GM12878 (cell line): Measurements from ENCODE around the gene ZNF546. TPM values are rescaled to one million over a fixed set of nuclear protein-coding genes. Genes with fewer than 3 reads are reported as not detected.
A peak's percentile ranks its signal among the peaks of the same experiment; 100 is the strongest.

Source experiments
- ATF2 ChIP-seq: IDR thresholded peaks from 2 replicates; pipeline ENCODE4 v1.6.1; 2012; ENCODE audit warnings: low read length, inconsistent platforms
- GATAD2B ChIP-seq: fragments of 450-650 bp; conservative IDR thresholded peaks from 2 replicates; pipeline ENCODE4 v1.6.1; 2017; ENCODE audit warnings: low read depth, mild to moderate bottlenecking, moderate library complexity
- HCFC1 ChIP-seq: fragments of 150-350 bp; IDR thresholded peaks from 2 replicates; pipeline ENCODE4 v1.6.1; 2014; ENCODE audit warnings: low read length
- HDAC2 ChIP-seq: fragments of 200-600 bp; sonication (generic); IDR thresholded peaks from 2 replicates; pipeline ENCODE4 v1.6.1; 2017
- MEF2A ChIP-seq: IDR thresholded peaks from 2 replicates; pipeline ENCODE4 v1.6.1; 2011; ENCODE audit warnings: low read depth, mild to moderate bottlenecking, low read length, moderate library complexity; ENCODE audit not compliant: insufficient read depth
- MYC ChIP-seq: IDR thresholded peaks from 2 replicates; pipeline ENCODE4 v1.6.1; 2011; ENCODE audit warnings: mild to moderate bottlenecking, low read length, moderate library complexity, inconsistent platforms; ENCODE audit not compliant: insufficient read depth, insufficient replicate concordance, insufficient read length, severe bottlenecking
- NR2C2 ChIP-seq: IDR thresholded peaks from 2 replicates; pipeline ENCODE4 v1.6.1; 2011; ENCODE audit warnings: borderline replicate concordance, low read depth; ENCODE audit not compliant: control insufficient read depth, insufficient read length
- NRF1 ChIP-seq: conservative IDR thresholded peaks from 2 replicates; pipeline ENCODE4 v1.6.1; 2011; ENCODE audit warnings: mild to moderate bottlenecking, low read depth, low read length, improper control_type of control experiment
- POU2F2 ChIP-seq: IDR thresholded peaks from 3 replicates; pipeline ENCODE4 v1.6.1; 2011; ENCODE audit warnings: low read depth, mild to moderate bottlenecking, low read length, borderline replicate concordance
- RELA ChIP-seq: fragments of 450-650 bp; IDR thresholded peaks from 2 replicates; pipeline ENCODE4 v1.8.0; 2014; ENCODE audit warnings: borderline replicate concordance; ENCODE audit not compliant: partially characterized antibody
- RELB ChIP-seq: fragments of 450-650 bp; IDR thresholded peaks from 2 replicates; pipeline ENCODE4 v1.6.1; 2017; ENCODE audit warnings: low read depth, mild to moderate bottlenecking, moderate library complexity
- SIX5 ChIP-seq: IDR thresholded peaks from 2 replicates; pipeline ENCODE4 v1.6.1; 2011; ENCODE audit warnings: mild to moderate bottlenecking, low read depth, low read length, moderate library complexity; ENCODE audit not compliant: severe bottlenecking
- SMAD1 ChIP-seq: fragments of 450-650 bp; IDR thresholded peaks from 2 replicates; pipeline ENCODE4 v1.6.1; 2018; ENCODE audit warnings: mild to moderate bottlenecking, low read depth; ENCODE audit not compliant: partially characterized antibody
- SREBF2 ChIP-seq: IDR thresholded peaks from 2 replicates; pipeline ENCODE4 v1.6.1; 2012; ENCODE audit warnings: mild to moderate bottlenecking, low read length
- TAF1 ChIP-seq: IDR thresholded peaks from 2 replicates; pipeline ENCODE4 v1.6.1; 2011; ENCODE audit warnings: mild to moderate bottlenecking, low read depth, low read length, borderline replicate concordance
- USF2 ChIP-seq: IDR thresholded peaks from 2 replicates; pipeline ENCODE4 v1.6.1; 2011; ENCODE audit warnings: low read depth, low read length, improper control_type of control experiment, borderline replicate concordance
- ZNF217 ChIP-seq: fragments of 450-650 bp; IDR thresholded peaks from 2 replicates; pipeline ENCODE4 v1.6.1; 2017; ENCODE audit warnings: antibody characterized with exemption, mild to moderate bottlenecking
- polyA plus RNA-seq, 11 experiments: library from polyadenylated mRNA; depleted of rRNA in 4 of 11; unstranded in 6 of 11; stranded (reverse) in 5 of 11; fragments of >200 nt; fragmentation: Nextera tagmentation in 4 of 11; fragmentation: Illumina TruSeq in 1 of 11; extraction: Ambion mirVana in 4 of 11; extraction: Trizol in 1 of 11; gene quantifications; 1 replicate in 1 of 11; 2 replicates in 10 of 11; pipeline versions ENCODE4 v1.2.1 to v1.2.3, GENCODE V29; 2011 to 2016; ENCODE audit warnings: inconsistent platforms in 2 of 11, missing spikeins in 2 of 11, low read depth in 1 of 11
- total RNA-seq, 4 experiments: library from RNA; depleted of rRNA in 3 of 4; stranded (reverse); fragments of >200 nt in 3 of 4; fragmentation: Illumina TruSeq in 1 of 4; extraction: Trizol in 1 of 4; gene quantifications; 2 replicates each; pipeline versions ENCODE4 v1.2.1 to v1.2.3, GENCODE V29; 2013 to 2021
- TF ChIP-seq, protein P1 (sequence below): fragments of 450-650 bp; IDR thresholded peaks from 2 replicates; pipeline ENCODE4 v1.6.1; 2016; ENCODE audit warnings: mild to moderate bottlenecking, moderate library complexity, borderline replicate concordance
- TF ChIP-seq, protein P2 (sequence below): IDR thresholded peaks from 2 replicates; pipeline ENCODE4 v1.6.1; 2011; ENCODE audit warnings: borderline replicate concordance, low read depth, mild to moderate bottlenecking, moderate library complexity, low read length; ENCODE audit not compliant: insufficient read depth, poor library complexity, severe bottlenecking

ZNF546 gene
- total and polyA plus RNA-seq, 10 of the 15 experiments (the other 5 are each of a cell fraction or from before 2014, with no cell fraction given): 0.88 to 4.1 (median 2.4) TPM

DNA sequence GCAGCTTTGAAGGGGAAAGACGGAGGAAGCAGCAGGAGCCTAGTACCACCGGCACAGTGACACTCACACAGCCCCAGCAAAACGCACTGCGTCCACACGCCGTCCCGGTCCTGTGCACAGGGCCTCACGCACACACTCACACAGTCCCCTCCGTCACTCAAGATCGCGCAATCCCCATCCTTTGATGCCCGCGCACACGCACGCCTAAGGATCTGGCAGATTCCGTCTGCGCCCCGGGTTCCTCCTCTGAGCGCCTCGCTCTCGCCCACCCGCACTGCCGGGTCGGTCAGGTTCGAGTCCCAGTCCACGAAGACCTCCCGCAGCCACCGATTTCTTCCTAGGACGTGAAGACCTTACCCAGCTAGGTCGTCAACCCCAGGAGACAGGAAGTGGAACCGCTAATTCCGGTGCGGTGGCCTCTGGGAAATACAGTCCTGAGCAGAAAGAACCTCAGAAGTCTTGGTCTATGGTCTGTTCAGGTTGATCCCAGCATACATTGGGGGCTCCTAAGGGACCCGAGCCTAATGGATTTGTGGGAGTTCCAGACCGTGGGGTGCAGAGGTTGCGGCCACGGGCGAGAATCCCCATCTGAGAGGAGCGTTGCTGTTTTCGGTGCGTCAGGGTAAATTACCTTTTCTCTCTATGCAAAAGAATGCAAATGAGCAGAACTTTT is 59.1 kb downstream of the ZNF546 start, which contains the start of gene ZNF780B (continued):
- TF ChIP-seq, protein P1, sequence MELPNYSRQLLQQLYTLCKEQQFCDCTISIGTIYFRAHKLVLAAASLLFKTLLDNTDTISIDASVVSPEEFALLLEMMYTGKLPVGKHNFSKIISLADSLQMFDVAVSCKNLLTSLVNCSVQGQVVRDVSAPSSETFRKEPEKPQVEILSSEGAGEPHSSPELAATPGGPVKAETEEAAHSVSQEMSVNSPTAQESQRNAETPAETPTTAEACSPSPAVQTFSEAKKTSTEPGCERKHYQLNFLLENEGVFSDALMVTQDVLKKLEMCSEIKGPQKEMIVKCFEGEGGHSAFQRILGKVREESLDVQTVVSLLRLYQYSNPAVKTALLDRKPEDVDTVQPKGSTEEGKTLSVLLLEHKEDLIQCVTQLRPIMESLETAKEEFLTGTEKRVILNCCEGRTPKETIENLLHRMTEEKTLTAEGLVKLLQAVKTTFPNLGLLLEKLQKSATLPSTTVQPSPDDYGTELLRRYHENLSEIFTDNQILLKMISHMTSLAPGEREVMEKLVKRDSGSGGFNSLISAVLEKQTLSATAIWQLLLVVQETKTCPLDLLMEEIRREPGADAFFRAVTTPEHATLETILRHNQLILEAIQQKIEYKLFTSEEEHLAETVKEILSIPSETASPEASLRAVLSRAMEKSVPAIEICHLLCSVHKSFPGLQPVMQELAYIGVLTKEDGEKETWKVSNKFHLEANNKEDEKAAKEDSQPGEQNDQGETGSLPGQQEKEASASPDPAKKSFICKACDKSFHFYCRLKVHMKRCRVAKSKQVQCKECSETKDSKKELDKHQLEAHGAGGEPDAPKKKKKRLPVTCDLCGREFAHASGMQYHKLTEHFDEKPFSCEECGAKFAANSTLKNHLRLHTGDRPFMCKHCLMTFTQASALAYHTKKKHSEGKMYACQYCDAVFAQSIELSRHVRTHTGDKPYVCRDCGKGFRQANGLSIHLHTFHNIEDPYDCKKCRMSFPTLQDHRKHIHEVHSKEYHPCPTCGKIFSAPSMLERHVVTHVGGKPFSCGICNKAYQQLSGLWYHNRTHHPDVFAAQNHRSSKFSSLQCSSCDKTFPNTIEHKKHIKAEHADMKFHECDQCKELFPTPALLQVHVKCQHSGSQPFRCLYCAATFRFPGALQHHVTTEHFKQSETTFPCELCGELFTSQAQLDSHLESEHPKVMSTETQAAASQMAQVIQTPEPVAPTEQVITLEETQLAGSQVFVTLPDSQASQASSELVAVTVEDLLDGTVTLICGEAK: peak; percentile 92
- TF ChIP-seq ATF2 (0 out of 2 replicates have a peak, but pooled peaks have one; percentile 28), SIX5 (peak; percentile 66), NR2C2 (no peak), SREBF2 (no peak), USF2 (no peak), RELA (no peak), SMAD1 (no peak), MEF2A (no peak), ZNF217 (no peak), POU2F2 (peak; percentile 85), RELB (peak; percentile 50; the same call in 1 of the 2 replicates), HDAC2 (no peak), MYC (no peak), TAF1 (0 out of 2 replicates have a peak, but pooled peaks have one; percentile 42), NRF1 (no peak), HCFC1 (peak; percentile 71), GATAD2B (0 out of 2 replicates have a peak, but pooled peaks have one; percentile 33)
- TF ChIP-seq, protein P2, sequence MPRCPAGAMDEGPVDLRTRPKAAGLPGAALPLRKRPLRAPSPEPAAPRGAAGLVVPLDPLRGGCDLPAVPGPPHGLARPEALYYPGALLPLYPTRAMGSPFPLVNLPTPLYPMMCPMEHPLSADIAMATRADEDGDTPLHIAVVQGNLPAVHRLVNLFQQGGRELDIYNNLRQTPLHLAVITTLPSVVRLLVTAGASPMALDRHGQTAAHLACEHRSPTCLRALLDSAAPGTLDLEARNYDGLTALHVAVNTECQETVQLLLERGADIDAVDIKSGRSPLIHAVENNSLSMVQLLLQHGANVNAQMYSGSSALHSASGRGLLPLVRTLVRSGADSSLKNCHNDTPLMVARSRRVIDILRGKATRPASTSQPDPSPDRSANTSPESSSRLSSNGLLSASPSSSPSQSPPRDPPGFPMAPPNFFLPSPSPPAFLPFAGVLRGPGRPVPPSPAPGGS: no peak
